Neural progenitor cell (in vitro differentiated cells): Measurements from ENCODE around the gene MN1. TPM values are rescaled to one million over a fixed set of nuclear protein-coding genes. Genes with fewer than 3 reads are reported as not detected.

Source experiments
- DNase-seq: peaks from one replicate; pipeline ENCODE4 v3.0.0-alpha.2; 2016; ENCODE audit warnings: low spot score
- H2AFZ ChIP-seq: fragments of 200-600 bp; sonication (generic); replicated peaks from 2 replicates; pipeline ENCODE4 v1.6.1; 2016; ENCODE audit warnings: antibody characterized with exemption
- H3F3A ChIP-seq: fragments of 200-600 bp; sonication (generic); 2 replicates; pipeline ENCODE4 v1.6.1; 2016; ENCODE audit warnings: antibody characterized with exemption, low read depth
- H3K27ac ChIP-seq: fragments of 200-600 bp; sonication (generic); 2 replicates; pipeline ENCODE4 v1.5.1; 2016; ENCODE audit warnings: mild to moderate bottlenecking
- H3K27me3 ChIP-seq: fragments of 200-600 bp; sonication (generic); 2 replicates; pipeline ENCODE4 v1.6.1; 2016; ENCODE audit warnings: mild to moderate bottlenecking, moderate library complexity
- H3K36me3 ChIP-seq: fragments of 200-600 bp; sonication (generic); 2 replicates; pipeline ENCODE4 v1.5.1; 2016
- H3K4me1 ChIP-seq: fragments of 200-600 bp; sonication (generic); 2 replicates; pipeline ENCODE4 v1.6.1; 2016; ENCODE audit warnings: mixed run types
- H3K4me2 ChIP-seq: fragments of 200-600 bp; sonication (generic); 2 replicates; pipeline ENCODE4 v1.6.1; 2016
- H3K4me3 ChIP-seq: fragments of 200-600 bp; sonication (generic); 2 replicates; pipeline ENCODE4 v1.5.1; 2016
- H3K79me2 ChIP-seq: fragments of 200-600 bp; sonication (generic); 2 replicates; pipeline ENCODE4 v1.6.1; 2016; ENCODE audit warnings: low read depth
- H3K9ac ChIP-seq: fragments of 200-600 bp; sonication (generic); 2 replicates; pipeline ENCODE4 v1.6.1; 2016
- H3K9me3 ChIP-seq: fragments of 200-600 bp; sonication (generic); 2 replicates; pipeline ENCODE4 v1.5.1; 2016; ENCODE audit warnings: low read depth
- H4K20me1 ChIP-seq: fragments of 200-600 bp; sonication (generic); 2 replicates; pipeline ENCODE4 v1.6.1; 2016; ENCODE audit warnings: low read depth
- H3K27ac Mint-ChIP-seq: 3 replicates; pipeline ENCODE4 v1.8.0; 2021; ENCODE audit warnings: mixed read lengths
- H3K27me3 Mint-ChIP-seq: 2 replicates; pipeline ENCODE4 v1.8.0; 2022; ENCODE audit warnings: low read depth, mild to moderate bottlenecking, inconsistent platforms, moderate library complexity, mixed read lengths; ENCODE audit not compliant: insufficient read depth
- H3K36me3 Mint-ChIP-seq: 3 replicates; pipeline ENCODE4 v1.8.0; 2021; ENCODE audit warnings: mixed read lengths
- H3K4me1 Mint-ChIP-seq: 3 replicates; pipeline ENCODE4 v1.8.0; 2021; ENCODE audit warnings: mixed read lengths
- H3K4me3 Mint-ChIP-seq: 3 replicates; pipeline ENCODE4 v1.8.0; 2021; ENCODE audit warnings: mild to moderate bottlenecking, moderate library complexity, mixed read lengths
- H3K9me3 Mint-ChIP-seq: 3 replicates; pipeline ENCODE4 v1.8.0; 2020; ENCODE audit warnings: mixed read lengths
- EZH2 ChIP-seq: fragments of 200-600 bp; sonication (generic); IDR thresholded peaks from 2 replicates; pipeline ENCODE4 v1.6.1; 2017; ENCODE audit warnings: antibody characterized with exemption, mild to moderate bottlenecking, moderate library complexity
- EZH2phosphoT487 ChIP-seq: fragments of 200-600 bp; sonication (generic); IDR thresholded peaks from 2 replicates; pipeline ENCODE4 v1.6.1; 2017; ENCODE audit warnings: antibody characterized with exemption
- total RNA-seq: library from RNA; depleted of rRNA; stranded (reverse); fragments of >200 nt; gene quantifications from 2 replicates; pipeline ENCODE4 v1.2.3, GENCODE V29; 2015; ENCODE audit warnings: low replicate concordance
- TF ChIP-seq, protein P1 (sequence below): fragments of 200-600 bp; sonication (generic); IDR thresholded peaks from 2 replicates; pipeline ENCODE4 v1.5.1; 2017; ENCODE audit warnings: antibody characterized with exemption, mild to moderate bottlenecking

The MN1 gene
- total RNA-seq, 1 donor from 2014 or later = 13.3 TPM

DNA sequence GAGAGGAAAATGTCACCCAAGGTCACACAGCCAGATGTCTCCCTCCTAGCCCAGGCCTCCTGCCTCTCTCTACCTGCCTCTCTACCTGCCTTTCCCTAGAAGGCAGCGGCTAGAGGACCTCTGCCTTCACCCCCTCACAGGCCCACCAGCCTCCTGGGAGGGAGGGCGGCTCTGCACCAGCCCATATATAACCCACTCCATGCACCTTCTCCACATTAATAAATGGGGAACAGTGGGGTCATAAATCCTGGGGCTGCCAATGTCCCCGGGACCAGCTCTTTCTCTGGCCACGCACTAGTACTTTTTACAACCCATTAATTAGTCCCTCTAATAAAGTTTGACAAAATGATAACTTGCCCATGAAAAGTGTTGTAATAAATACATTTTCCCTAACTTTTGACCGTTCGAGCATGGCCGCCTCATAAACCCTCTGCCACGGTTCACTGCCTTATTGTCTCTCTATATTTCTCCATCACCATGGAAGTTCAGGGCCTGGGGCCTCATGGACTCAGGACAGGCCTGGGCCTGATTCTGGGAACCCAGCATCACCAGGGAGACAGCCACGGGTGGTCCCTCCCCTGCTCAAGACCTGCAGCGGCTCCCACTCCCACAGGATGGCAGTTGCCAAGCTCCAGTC is 102.1 kb downstream of the MN1 start:
- Mint-ChIP-seq H3K4me1 (peaks cover 40% of the 10 kb centered on the region), H3K36me3 (peaks cover 10% of the 10 kb centered on the region), H3K27ac (peak overlapping the region; percentile 22)

DNA sequence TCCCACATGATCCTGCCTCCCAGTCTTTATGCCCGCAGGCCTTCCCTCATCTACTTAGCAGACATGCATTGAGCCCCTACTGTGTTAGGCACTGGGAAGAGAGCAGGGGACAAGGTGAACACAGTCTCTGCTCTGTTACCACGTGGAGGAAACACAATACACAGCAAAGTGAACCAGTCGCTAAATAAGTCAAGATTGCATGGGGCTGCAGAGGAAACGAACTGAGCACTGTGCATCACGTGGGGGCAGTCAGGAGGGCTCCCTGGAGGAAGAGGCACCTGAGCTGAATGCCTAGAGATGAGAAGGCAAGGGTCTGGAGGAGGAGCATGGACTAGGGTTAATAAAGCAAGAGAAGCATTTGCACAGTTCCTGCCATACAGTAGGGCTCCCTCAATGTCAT is 102.7 kb downstream of the MN1 start:
- Histone ChIP-seq H3K27ac (no peak overlapping the region), H3K9ac (no peak overlapping the region), H3K4me3 (no peak overlapping the region), H3K36me3 (no peaks in the 10 kb centered on the region), H3F3A (no peaks in the 10 kb centered on the region), H3K4me2 (no peak overlapping the region), H3K79me2 (no peaks in the 10 kb centered on the region), H2AFZ (no peak overlapping the region), H4K20me1 (no peaks in the 10 kb centered on the region), H3K4me1 (peaks cover 5% of the 10 kb centered on the region), H3K9me3 (no peaks in the 10 kb centered on the region), H3K27me3 (no peaks in the 10 kb centered on the region)
- peak overlapping the region; percentile 72 for H3K27ac Mint-ChIP-seq
- DNase-seq = no peak
- TF ChIP-seq, protein P1, sequence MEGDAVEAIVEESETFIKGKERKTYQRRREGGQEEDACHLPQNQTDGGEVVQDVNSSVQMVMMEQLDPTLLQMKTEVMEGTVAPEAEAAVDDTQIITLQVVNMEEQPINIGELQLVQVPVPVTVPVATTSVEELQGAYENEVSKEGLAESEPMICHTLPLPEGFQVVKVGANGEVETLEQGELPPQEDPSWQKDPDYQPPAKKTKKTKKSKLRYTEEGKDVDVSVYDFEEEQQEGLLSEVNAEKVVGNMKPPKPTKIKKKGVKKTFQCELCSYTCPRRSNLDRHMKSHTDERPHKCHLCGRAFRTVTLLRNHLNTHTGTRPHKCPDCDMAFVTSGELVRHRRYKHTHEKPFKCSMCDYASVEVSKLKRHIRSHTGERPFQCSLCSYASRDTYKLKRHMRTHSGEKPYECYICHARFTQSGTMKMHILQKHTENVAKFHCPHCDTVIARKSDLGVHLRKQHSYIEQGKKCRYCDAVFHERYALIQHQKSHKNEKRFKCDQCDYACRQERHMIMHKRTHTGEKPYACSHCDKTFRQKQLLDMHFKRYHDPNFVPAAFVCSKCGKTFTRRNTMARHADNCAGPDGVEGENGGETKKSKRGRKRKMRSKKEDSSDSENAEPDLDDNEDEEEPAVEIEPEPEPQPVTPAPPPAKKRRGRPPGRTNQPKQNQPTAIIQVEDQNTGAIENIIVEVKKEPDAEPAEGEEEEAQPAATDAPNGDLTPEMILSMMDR = no peak
- no peak for TF ChIP-seq EZH2phosphoT487
- no peak for TF ChIP-seq EZH2
- peaks cover 39% of the 10 kb centered on the region for H3K4me1 Mint-ChIP-seq
- H3K27me3 Mint-ChIP-seq = peaks cover 16% of the 10 kb centered on the region
- H3K9me3 Mint-ChIP-seq = peaks cover 26% of the 10 kb centered on the region
- H3K4me3 Mint-ChIP-seq = peak overlapping the region; percentile 19
- peaks cover 9% of the 10 kb centered on the region for H3K36me3 Mint-ChIP-seq

More for the DNA sequence above, 102.1 kb downstream of the MN1 start:
- no peak overlapping the region for H3K4me3 Mint-ChIP-seq
- Histone ChIP-seq H3K4me1 (peaks cover 5% of the 10 kb centered on the region), H3K27ac (no peak overlapping the region), H3K36me3 (no peaks in the 10 kb centered on the region), H3F3A (no peaks in the 10 kb centered on the region), H3K9me3 (no peaks in the 10 kb centered on the region), H4K20me1 (no peaks in the 10 kb centered on the region), H3K79me2 (no peaks in the 10 kb centered on the region), H3K4me2 (no peak overlapping the region), H3K27me3 (no peaks in the 10 kb centered on the region), H3K4me3 (no peak overlapping the region), H3K9ac (no peak overlapping the region), H2AFZ (no peak overlapping the region)
- no peak for DNase-seq
- peaks cover 16% of the 10 kb centered on the region for H3K27me3 Mint-ChIP-seq
- H3K9me3 Mint-ChIP-seq = peaks cover 27% of the 10 kb centered on the region
- TF ChIP-seq EZH2phosphoT487 = no peak

Other genes starting within 250 kb of the MN1 start
- 17.2 and 32.5 TPM in 2 replicates for gene PITPNB, start 117.5 kb upstream of the MN1 start, total RNA-seq